K562 (cell line): Measurements from ENCODE around the gene TSPAN18.

ENCODE experiments used
- TAF1 ChIP-seq: IDR thresholded peaks from 2 replicates; pipeline ENCODE4 v1.6.1; 2011; ENCODE audit warnings: mild to moderate bottlenecking, low read length, moderate library complexity; ENCODE audit not compliant: insufficient read depth, control insufficient read depth, severe bottlenecking; ENCODE audit errors: extremely low read depth
- ZNF695 ChIP-seq: fragments of 450-650 bp; formaldehyde crosslinking; IDR thresholded peaks from 2 replicates; pipeline ENCODE4 v1.4.0; 2020; ENCODE audit warnings: mild to moderate bottlenecking, moderate library complexity

- TF ChIP-seq TAF1 (no peak), ZNF695 (CRISPR knock-in tag) (no peak)
These were observed 228.4 kb downstream of the TSPAN18 start for GRCh38 chr11:44955015-44955738.
